ENCODE data around the gene DLGAP1. TPM values are rescaled to one million over a fixed set of nuclear protein-coding genes. Genes with fewer than 3 reads are reported as not detected.

DLGAP1 gene
- total RNA-seq, 1 donor from 2014 or later: 5.4 TPM

DNA sequence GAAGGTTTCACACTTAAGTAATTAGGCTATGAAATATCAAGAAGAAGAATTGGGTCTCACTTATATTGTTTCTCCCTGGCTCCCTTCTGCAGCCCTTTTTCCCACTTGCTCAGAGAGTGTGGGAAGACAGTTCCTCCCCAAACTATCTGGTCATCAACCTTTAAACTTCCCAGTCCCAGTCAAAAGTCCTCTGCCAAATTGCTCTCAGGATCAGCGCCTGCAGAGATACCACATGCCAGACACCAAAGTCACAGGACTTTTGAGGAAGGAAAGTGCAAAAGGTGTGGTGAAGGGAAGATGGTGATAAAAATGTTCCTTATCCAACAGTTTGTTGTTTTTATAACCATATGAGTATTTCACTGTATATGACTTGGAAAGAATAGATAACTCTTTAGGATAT is 51.3 kb downstream of the DLGAP1 start:
- Histone ChIP-seq H3K4me3 (no peak overlapping the region), H3K36me3 (no peaks in the 10 kb centered on the region), H3K27ac (no peak overlapping the region), H3K4me1 (no peaks in the 10 kb centered on the region), H3K27me3 (no peaks in the 10 kb centered on the region), H3K9me3 (no peaks in the 10 kb centered on the region)
- ATAC-seq (no peak), DNase-seq (no peak)
- TF ChIP-seq, protein P1, sequence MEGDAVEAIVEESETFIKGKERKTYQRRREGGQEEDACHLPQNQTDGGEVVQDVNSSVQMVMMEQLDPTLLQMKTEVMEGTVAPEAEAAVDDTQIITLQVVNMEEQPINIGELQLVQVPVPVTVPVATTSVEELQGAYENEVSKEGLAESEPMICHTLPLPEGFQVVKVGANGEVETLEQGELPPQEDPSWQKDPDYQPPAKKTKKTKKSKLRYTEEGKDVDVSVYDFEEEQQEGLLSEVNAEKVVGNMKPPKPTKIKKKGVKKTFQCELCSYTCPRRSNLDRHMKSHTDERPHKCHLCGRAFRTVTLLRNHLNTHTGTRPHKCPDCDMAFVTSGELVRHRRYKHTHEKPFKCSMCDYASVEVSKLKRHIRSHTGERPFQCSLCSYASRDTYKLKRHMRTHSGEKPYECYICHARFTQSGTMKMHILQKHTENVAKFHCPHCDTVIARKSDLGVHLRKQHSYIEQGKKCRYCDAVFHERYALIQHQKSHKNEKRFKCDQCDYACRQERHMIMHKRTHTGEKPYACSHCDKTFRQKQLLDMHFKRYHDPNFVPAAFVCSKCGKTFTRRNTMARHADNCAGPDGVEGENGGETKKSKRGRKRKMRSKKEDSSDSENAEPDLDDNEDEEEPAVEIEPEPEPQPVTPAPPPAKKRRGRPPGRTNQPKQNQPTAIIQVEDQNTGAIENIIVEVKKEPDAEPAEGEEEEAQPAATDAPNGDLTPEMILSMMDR (IDR thresholded peaks at IDR 0.05): no peak
- intact Hi-C loops (cut with DNase I): no loop called here

DNA sequence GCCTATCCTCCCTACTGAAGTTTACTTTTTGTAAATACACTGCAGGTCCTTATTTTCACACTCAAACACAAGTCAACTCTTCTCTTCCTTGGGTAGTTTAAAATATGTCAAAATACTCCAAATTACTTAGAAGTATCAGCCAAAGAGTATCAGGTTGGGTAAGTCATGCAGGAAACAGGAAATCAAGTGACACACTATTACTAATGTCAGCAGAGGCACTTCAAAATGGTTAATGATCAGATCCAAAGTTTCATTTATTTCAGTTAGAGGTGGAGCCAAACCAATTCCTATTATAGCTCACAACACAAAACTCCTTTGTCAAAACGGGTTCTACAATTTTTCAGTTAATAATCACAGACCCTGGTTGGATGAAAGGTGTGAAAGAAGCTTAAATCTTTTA is 54.2 kb downstream of the DLGAP1 start:
- TF ChIP-seq, protein P1 (IDR thresholded peaks at IDR 0.05): no peak
- ATAC-seq (no peak), DNase-seq (no peak)
- no peaks in the 10 kb centered on the region for H3K4me1 ChIP-seq
- no peaks in the 10 kb centered on the region for H3K9me3 ChIP-seq
- intact Hi-C loops (cut with DNase I): no loop called here
- H3K36me3 ChIP-seq: no peaks in the 10 kb centered on the region
- H3K27ac ChIP-seq: no peak overlapping the region
- no peak overlapping the region for H3K4me3 ChIP-seq
- no peaks in the 10 kb centered on the region for H3K27me3 ChIP-seq

DNA sequence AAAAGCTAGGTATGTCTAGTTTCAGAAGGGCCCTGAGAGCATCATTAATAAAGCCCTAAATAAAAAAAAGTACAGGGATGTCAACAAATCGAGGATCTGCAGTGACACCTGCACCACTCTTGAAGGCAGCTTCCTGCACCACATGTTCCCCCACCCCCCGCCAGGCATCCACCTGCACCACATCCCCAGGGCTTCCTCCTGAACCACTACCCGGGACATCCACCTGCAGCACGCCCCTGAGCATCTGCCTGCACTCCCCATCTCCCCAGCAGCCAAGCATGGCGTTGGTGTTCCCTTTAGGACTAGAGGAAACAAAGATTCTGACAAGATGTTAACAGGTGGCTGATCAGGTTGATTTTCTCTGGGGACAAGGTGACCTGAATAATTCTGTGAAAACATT is 55.2 kb downstream of the DLGAP1 start:
- TF ChIP-seq, protein P1 (IDR thresholded peaks at IDR 0.05): no peak
- Histone ChIP-seq H3K27ac (no peak overlapping the region), H3K27me3 (no peaks in the 10 kb centered on the region), H3K36me3 (no peaks in the 10 kb centered on the region), H3K4me3 (no peak overlapping the region), H3K9me3 (no peaks in the 10 kb centered on the region), H3K4me1 (no peaks in the 10 kb centered on the region)
- DNase-seq: no peak
- no peak for ATAC-seq
- intact Hi-C loops (cut with DNase I): no loop called here

DNA sequence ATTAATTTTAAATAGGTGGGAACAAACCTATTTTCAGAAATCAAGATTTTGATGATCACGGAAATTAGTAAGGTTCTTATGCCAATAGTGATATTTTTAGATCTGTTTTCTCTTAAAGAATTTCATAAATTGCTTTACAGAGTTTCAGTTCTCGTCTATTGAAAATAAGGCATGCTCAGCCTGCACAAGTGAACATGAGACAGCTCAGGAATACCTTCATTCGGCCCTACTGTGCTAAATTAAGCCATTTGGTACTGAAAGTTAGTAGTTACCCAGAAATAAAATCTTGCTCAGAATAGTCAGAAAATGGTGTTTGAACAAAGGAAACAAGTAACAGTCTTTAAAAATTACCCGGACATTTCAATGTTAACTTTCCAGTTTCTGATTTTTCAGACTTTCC is 60.4 kb downstream of the DLGAP1 start:
- intact Hi-C loops (cut with DNase I): no loop called here
- no peak overlapping the region for H3K27ac ChIP-seq
- no peaks in the 10 kb centered on the region for H3K4me1 ChIP-seq
- H3K36me3 ChIP-seq: no peaks in the 10 kb centered on the region
- H3K27me3 ChIP-seq: no peaks in the 10 kb centered on the region
- H3K9me3 ChIP-seq: no peaks in the 10 kb centered on the region
- TF ChIP-seq, protein P1 (IDR thresholded peaks at IDR 0.05): no peak
- ATAC-seq: no peak
- H3K4me3 ChIP-seq: no peak overlapping the region
- DNase-seq: no peak

DNA sequence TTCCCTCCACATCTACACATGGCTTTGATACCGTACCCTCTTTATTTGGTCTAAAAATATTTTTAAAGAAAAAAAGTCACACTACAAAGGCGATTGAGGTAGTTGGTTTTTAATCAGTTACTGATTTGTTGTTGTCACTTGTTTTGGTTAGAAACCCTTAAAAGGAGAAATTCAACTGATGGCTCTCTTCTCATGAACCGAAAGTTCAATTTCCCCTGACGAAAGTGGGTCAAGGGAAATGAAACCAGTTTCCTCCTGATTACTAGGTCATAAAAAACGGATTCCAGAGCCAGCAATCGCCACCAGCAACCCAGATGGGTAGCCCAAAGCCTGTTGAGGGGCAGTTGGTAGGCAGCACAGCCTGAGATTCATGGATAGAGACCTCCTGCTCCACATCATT is 63.2 kb downstream of the DLGAP1 start:
- Histone ChIP-seq H3K9me3 (no peaks in the 10 kb centered on the region), H3K4me1 (no peaks in the 10 kb centered on the region), H3K36me3 (no peaks in the 10 kb centered on the region), H3K27me3 (no peaks in the 10 kb centered on the region), H3K27ac (no peak overlapping the region), H3K4me3 (no peak overlapping the region)
- intact Hi-C loops (cut with DNase I): no loop called here
- ATAC-seq (no peak), DNase-seq (no peak)
- TF ChIP-seq, protein P1 (IDR thresholded peaks at IDR 0.05): no peak

DNA sequence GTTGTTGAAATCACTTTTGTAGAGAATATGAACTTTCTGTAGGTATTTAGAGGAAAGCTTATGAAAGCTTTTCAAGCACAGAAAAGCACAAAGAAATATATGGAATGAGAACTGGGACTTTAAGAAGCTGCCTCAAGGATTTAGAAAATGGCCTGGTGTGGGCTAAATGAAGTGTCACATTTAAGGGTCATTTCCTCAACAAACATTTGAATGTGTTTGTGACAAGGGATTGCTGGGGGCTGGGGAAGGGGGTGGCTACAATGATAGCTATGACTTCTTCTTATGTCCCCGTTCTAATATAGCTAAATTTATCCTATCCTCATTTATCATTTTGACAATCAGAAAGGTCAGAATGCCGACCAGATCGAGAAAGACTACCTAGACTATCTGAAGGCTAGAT is 69.2 kb downstream of the DLGAP1 start:
- DNase-seq (no peak), ATAC-seq (no peak)
- Histone ChIP-seq H3K4me1 (no peaks in the 10 kb centered on the region), H3K27me3 (no peaks in the 10 kb centered on the region), H3K27ac (no peak overlapping the region), H3K36me3 (no peaks in the 10 kb centered on the region), H3K9me3 (no peaks in the 10 kb centered on the region), H3K4me3 (no peak overlapping the region)
- intact Hi-C loops (cut with DNase I): no loop called here
- TF ChIP-seq, protein P1 (IDR thresholded peaks at IDR 0.05): no peak
